Coronary artery (tissue), 2 donors: Measurements from ENCODE around the gene TARBP2.
"Not testable (repeated sequence)": the region's sequence is repeated elsewhere in the genome, so short reads cannot be mapped to it uniquely, and the experiment has no call there.

ENCODE experiments used
- DNase-seq: peaks from one replicate; pipeline ENCODE4 v3.0.0-alpha.2; 2017; ENCODE audit warnings: low spot score
- H3K27ac ChIP-seq, 2 donors: fragments of 200-600 bp; sonication (generic); one replicate each; pipeline ENCODE4 v1.5.1; 2016 to 2019
- H3K4me3 ChIP-seq: fragments of 200-600 bp; sonication (generic); 2 replicates; pipeline ENCODE4 v1.5.1; 2016; ENCODE audit warnings: mild to moderate bottlenecking, moderate library complexity
- CTCF ChIP-seq: fragments of 200-600 bp; sonication (generic); IDR thresholded peaks from one replicate; pipeline ENCODE4 v1.5.1; 2019; ENCODE audit warnings: antibody characterized with exemption

Gene TARBP2

DNA sequence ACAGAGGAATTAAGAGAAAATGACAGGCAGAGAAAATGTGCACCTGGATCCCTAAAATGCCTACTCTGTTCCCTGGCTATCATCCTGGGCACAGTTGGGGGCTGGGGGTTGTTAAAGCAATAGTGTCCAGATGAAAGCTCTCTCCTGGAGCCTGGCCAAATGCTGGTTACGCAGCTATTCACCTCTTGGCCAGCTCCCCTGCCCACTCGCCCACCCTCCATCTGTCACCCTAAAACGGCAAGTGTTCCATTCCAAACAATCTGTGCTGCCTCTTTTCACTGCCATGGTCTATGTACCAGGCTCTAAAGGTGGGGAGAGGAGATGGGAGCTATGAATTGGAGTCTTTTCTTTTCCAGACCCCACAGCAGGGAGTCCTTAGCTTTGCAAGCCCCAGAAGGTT is 30.9 kb downstream of the TARBP2 start:
- no peak for DNase-seq
- no peak overlapping the region for H3K4me3 ChIP-seq
- no peak overlapping the region for H3K27ac ChIP-seq
- TF ChIP-seq CTCF, result no peak

DNA sequence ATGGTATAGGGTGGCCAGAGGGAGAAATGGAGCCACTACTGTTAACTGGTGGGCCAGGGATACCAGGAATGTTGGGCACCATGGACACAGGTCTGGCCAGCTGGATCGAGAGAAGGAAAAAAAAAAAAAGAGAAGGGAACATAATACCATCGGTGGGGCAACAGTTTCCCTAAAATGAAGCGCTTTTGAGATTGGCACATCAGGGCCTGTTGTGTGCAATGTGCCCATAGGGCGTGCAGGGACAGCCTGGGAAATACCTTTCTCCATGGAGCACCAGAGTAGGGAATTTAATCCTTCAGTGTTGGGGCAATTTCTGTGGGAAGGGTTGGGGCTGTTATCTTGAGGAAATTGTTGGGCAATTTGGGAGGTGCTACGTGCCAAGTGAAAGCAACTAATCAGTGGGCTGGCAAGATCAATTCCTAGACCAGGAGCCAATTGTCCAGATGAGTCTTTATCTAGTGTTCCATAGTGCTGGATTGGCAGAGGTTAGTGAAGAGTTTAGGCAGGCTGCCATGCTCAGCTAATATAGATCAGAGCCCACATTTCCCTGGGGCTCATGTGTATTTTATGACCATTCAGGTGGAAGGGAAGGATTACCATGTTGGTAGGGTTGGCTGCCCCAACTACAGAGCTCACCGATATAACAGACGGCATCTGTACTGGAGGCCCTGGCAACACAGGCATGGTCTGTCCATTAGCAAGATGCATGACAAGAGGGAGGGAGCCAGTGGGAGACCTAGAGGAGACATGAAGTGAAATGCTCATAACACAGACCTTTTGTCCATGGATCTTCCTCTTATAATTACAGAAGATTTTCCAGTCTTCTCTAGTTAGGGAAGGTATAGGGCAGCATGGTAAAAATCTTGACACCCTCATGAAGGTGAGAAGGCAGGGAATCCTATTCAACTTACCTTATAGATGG is 31.7 kb downstream of the TARBP2 start:
- H3K27ac ChIP-seq, result no peak overlapping the region
- DNase-seq, result no peak
- H3K4me3 ChIP-seq, result no peak overlapping the region
- TF ChIP-seq CTCF, result no peak

DNA sequence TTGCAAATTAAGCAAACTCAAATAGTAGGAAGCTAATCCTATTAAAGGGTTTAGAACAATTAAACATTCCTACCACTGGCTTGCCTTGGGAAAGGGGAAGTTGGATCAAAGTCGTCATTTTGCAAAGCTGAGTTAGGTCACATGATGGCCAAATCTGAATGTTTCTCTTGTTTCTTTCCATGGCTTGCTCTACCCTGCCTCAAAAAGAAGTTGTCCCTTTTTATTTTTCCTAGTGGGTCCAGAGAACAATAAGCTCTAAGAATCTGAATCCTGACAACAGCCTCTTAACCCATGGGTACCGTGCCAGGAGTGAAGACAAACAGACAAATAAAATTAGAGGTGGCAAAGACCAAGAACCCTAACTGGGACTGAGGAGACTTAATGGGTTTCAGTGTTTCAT is 32.4 kb downstream of the TARBP2 start:
- H3K27ac ChIP-seq, result no peak overlapping the region
- no peak for TF ChIP-seq CTCF
- DNase-seq, result no peak
- no peak overlapping the region for H3K4me3 ChIP-seq

- H3K4me3 ChIP-seq, result no peak overlapping the region
- DNase-seq, result no peak
- H3K27ac ChIP-seq, result no peak overlapping the region
- TF ChIP-seq CTCF, result no peak
Observed at GRCh38 chr12:53536962-53537361, 35.9 kb downstream of the TARBP2 start.

DNA sequence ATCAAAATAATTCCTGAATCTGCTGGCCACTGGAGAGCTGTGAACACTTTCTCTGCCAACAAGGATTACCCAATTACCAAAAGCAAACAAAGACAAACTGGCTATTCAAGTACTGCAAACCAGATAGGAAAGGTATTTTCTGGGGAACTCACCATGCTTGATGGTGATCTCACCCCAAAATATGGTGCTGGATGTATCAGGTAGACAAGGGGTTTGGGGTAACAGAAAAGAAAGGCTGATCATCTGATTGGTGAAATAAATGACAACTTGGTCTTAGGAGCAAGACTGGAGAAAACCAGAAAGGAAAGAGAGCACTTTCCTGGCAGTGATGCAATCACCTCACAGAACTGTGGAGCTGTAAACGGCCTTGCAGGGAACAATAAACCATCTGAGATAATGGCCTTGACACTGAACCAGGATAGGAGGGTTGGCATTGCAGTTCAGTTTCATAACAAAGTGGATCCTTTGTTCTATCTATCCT is 37.2 kb downstream of the TARBP2 start:
- H3K4me3 ChIP-seq, result no peak overlapping the region
- H3K27ac ChIP-seq, result peak overlapping the region in 1 of 2 donors; percentile 10
- no peak for TF ChIP-seq CTCF
- DNase-seq, result no peak

DNA sequence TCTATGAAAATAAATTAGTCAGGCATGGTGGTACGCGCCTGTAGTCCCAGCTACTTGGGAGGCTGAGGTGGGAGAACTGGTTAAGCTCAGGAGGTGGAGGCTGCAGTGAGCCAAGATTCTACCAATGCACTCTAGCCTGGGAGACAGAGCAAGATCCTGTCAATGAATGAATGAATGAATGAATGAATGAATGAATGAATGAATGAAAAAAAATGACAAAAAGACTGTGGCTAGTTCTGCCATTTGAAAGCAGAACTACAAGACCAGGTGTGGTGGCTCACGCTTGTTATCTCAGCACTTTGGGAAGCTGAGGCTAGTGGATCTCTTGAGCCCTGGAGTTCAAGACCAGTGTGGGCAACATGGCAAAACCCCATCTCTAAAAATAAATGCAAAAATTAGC is 38.4 kb downstream of the TARBP2 start:
- H3K27ac ChIP-seq, result no peak overlapping the region
- no peak for DNase-seq
- TF ChIP-seq CTCF, result no peak
- H3K4me3 ChIP-seq, result no peak overlapping the region

DNA sequence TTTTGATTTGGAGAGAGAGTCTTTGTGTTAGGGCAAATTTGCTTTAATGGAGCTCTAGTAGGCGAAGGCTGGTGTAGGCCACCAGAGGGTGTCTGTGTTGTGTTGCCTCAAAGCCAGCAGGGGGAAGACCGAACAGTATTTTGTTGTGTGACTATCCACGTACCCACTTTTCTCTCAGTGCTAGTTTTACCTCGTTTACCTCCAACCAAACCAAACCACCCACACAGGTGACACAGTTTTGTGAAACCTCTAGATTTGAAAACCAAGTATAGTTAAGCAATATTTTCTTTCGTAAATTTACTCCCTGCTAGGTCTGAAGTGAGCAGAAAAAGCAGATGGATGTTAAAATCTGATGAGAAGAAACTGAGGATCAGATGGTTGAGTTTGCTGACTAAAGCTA is 42.5 kb downstream of the TARBP2 start:
- TF ChIP-seq CTCF, result peak; percentile 83
- no peak for DNase-seq
- peak overlapping the region; percentile 49 to 71 for H3K27ac ChIP-seq
- no peak overlapping the region for H3K4me3 ChIP-seq

- not testable (repeated sequence) for H3K27ac ChIP-seq, DNase-seq, H3K4me3 ChIP-seq
Observed at GRCh38 chr12:53548354-53548753, 47.3 kb downstream of the TARBP2 start.

DNA sequence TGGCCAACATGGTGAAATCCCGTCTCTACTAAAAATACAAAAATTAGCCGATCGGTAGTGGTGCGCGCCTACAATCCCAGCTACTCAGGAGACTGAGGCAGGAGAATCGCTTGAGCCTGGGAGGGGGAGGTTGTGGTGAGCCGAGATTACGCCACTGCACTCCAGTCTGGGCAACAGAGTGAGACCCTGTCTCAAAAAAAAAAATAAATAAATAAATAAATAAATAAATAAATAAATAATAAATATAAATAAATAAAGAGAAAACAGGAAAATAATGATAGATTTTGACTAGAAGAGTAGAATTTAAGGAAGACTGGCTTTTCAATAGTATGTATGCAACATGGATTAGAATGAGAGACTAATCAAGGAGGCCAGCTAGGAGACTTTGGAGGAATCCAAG is 49.0 kb downstream of the TARBP2 start:
- not testable (repeated sequence) for DNase-seq, H3K4me3 ChIP-seq, H3K27ac ChIP-seq
